ENCODE measurements around the gene DCTN3. TPM values are rescaled to one million over a fixed set of nuclear protein-coding genes. Genes with fewer than 3 reads are reported as not detected.

DCTN3 gene
- total and polyA plus RNA-seq, 10 of the 15 experiments (the other 5 are each of a cell fraction or from before 2014, with no cell fraction given), result 19.0 to 120 (median 71.8) TPM

GRCh38 chr9:34603610-34604231 lies 16.6 kb downstream of the DCTN3 start:
- Histone ChIP-seq H4K20me1 (ENCODE audit: control insufficient read depth, insufficient read depth) (no peaks in the 10 kb centered on the region), H3K36me3 (ENCODE audit: control insufficient read depth in 2 of 2, insufficient read depth in 2 of 2, low read length in 1 of 2) (no peaks in the 10 kb centered on the region), H2AFZ (ENCODE audit: control insufficient read depth, low read depth, low read length) (no peak overlapping the region), H3K4me3 (no peak overlapping the region), H3K27ac (ENCODE audit: control insufficient read depth, insufficient read depth) (no peak overlapping the region), H3K79me2 (ENCODE audit: control insufficient read depth, insufficient read depth, low read length) (no peaks in the 10 kb centered on the region), H3K27me3 (replicated peaks in 1 of 2; ENCODE audit: control insufficient read depth in 2 of 2, insufficient read depth in 2 of 2, low read length in 1 of 2) (peaks cover 4% of the 10 kb centered on the region in 2 experiments; a peak in 2 of 4 replicates), H3K9ac (ENCODE audit: control insufficient read depth, insufficient read depth, low read length) (no peak overlapping the region), H3K4me1 (ENCODE audit: control insufficient read depth, insufficient read depth, low read length) (no peaks in the 10 kb centered on the region), H3K4me2 (ENCODE audit: control insufficient read depth, insufficient read depth) (no peak overlapping the region), H3K9me3 (replicated peaks; ENCODE audit: control insufficient read depth, insufficient read depth, low read length) (no peaks in the 10 kb centered on the region)
- RAD21 ChIA-PET (ENCODE audit: unreplicated experiment), result interaction anchor here (0.5 to 1.4 kb wide), 6 partner anchors 17 to 200 kb away, joined by 3 to 7 read pairs (median 4); partner anchors contain the start of genes DCTN3 and SIGMAR1
- FAIRE-seq (peak; percentile 94), DNase-seq (ENCODE audit: low read depth, low spot score) (peak; percentile 27), ATAC-seq (peak; percentile 98)
- CTCF ChIA-PET, result interaction anchor here (0.5 to 5.0 kb wide), 27 partner anchors 9 to 432 kb away, joined by 3 to 39 read pairs (median 4); partner anchors contain the start of genes DCTN3 and SIGMAR1
- POLR2A ChIA-PET, result interaction anchor here (1.2 kb wide), 1 partner anchor 10 kb away, joined by 3 read pairs; no protein-coding TSS in a partner anchor
- no TSS peak for BruUV-seq (replicated peaks)
- SMC1A ChIA-PET (ENCODE audit: uncharacterized antibody, unreplicated experiment), result interaction anchor here (0.6 to 2.2 kb wide), 7 partner anchors 9 to 200 kb away, joined by 3 to 6 read pairs (median 4); partner anchors contain the start of gene DCTN3
- WGBS (ENCODE audit: insufficient coverage, insufficient replicate concordance, low lambda C conversion rate, missing lambda C conversion rate), result 57% methylated on average over 4 of the region's 4 CpGs
- intact Hi-C loops (cut with micrococcal nuclease; ENCODE audit: unreplicated experiment), result loop anchor here (5.0 kb wide), 1 partner anchor 271 kb away; no protein-coding TSS in a partner anchor
- in situ Hi-C loops (cut with MboI), result no loop called here
- TF ChIP-seq ZNF592 (IDR thresholded peaks at IDR 0.05) (no peak), CTCF (IDR thresholded peaks at IDR 0.05 in 2 of 3, conservative IDR thresholded peaks at IDR 0.05 in 1 of 3; ENCODE audit: control insufficient read depth in 2 of 3, extremely low read depth in 1 of 3, insufficient read depth in 1 of 3, low read depth in 3 of 3, low read length in 3 of 3) (peak; percentile 90 to 95 (median 93)), MEF2A (IDR thresholded peaks at IDR 0.05; ENCODE audit: insufficient read depth, low read depth, low read length) (no peak), MEF2B (IDR thresholded peaks at IDR 0.05; ENCODE audit: partially characterized antibody, poor library complexity, severe bottlenecking) (peak; percentile 55), CREB1 (IDR thresholded peaks at IDR 0.05; ENCODE audit: low read depth) (0 out of 2 replicates have a peak, but pooled peaks have one; percentile 9), SMC3 (IDR thresholded peaks at IDR 0.05; ENCODE audit: borderline replicate concordance, low read length) (peak; percentile 74), RAD21 (IDR thresholded peaks at IDR 0.05; ENCODE audit: insufficient read depth, low read depth, low read length) (peak; percentile 82), TCF12 (IDR thresholded peaks at IDR 0.05; ENCODE audit: low read depth, low read length) (no peak)
- TF ChIP-seq, protein P1, sequence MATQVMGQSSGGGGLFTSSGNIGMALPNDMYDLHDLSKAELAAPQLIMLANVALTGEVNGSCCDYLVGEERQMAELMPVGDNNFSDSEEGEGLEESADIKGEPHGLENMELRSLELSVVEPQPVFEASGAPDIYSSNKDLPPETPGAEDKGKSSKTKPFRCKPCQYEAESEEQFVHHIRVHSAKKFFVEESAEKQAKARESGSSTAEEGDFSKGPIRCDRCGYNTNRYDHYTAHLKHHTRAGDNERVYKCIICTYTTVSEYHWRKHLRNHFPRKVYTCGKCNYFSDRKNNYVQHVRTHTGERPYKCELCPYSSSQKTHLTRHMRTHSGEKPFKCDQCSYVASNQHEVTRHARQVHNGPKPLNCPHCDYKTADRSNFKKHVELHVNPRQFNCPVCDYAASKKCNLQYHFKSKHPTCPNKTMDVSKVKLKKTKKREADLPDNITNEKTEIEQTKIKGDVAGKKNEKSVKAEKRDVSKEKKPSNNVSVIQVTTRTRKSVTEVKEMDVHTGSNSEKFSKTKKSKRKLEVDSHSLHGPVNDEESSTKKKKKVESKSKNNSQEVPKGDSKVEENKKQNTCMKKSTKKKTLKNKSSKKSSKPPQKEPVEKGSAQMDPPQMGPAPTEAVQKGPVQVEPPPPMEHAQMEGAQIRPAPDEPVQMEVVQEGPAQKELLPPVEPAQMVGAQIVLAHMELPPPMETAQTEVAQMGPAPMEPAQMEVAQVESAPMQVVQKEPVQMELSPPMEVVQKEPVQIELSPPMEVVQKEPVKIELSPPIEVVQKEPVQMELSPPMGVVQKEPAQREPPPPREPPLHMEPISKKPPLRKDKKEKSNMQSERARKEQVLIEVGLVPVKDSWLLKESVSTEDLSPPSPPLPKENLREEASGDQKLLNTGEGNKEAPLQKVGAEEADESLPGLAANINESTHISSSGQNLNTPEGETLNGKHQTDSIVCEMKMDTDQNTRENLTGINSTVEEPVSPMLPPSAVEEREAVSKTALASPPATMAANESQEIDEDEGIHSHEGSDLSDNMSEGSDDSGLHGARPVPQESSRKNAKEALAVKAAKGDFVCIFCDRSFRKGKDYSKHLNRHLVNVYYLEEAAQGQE (IDR thresholded peaks at IDR 0.05; ENCODE audit: low read depth, low read length), result no peak
- TF ChIP-seq, protein P2, sequence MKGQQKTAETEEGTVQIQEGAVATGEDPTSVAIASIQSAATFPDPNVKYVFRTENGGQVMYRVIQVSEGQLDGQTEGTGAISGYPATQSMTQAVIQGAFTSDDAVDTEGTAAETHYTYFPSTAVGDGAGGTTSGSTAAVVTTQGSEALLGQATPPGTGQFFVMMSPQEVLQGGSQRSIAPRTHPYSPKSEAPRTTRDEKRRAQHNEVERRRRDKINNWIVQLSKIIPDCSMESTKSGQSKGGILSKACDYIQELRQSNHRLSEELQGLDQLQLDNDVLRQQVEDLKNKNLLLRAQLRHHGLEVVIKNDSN (IDR thresholded peaks at IDR 0.05; ENCODE audit: borderline replicate concordance, extremely low read length, insufficient read depth, low read depth, low read length), result no peak

Measured in GM12878 (cell line).